ENCODE results near the gene NUB1.
A peak's percentile ranks its signal among the peaks of the same experiment; 100 is the strongest.

NUB1 gene

DNA sequence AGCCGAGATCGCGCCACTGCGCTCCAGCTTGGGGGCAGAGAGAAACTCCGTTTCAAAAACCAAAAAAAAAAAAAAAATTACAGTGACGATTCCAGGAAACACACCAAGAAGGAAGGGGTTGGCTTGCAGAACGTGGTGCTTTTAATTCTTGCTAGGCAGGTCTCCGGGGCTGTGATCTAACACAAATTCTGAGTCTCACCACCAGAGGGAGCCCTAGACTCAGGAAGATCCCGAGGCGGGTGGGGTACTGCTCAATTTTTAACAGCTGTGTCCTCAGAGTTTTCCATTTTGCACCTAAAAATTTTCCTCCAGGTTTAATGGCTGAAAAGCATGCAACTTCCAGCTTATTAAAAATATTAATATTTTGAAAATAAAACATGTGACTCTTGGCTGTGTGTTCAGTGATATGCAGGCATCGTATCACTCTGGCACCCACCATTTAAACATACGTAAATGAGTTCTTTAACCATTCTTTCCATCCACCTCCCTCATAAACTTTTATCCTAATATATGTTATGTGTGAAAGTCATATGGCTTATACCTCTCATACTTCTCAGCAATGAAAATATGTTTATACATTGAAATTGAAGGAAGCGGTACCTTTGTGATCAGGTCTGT is 26.5 kb upstream of the NUB1 start:
- peak; percentile 26 for FAIRE-seq

DNA sequence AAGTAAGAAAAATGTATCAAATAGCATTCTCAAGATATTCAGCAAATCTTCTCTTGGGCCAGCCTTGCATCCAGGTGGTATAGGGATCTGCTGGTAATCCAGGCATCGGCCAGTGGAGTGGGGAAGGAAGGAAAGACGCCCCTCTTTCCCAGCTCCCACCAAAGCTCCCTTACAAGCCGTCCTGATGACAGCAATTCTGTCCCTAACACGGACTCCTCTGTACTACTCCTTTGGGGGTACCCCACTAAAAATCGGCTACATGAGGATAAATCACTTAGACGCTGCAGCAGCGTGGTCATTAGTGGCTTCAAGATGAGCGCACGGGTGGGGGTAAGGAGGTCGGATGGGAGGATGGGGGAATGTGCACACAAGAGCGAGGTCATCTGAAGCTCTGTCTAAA is 24.7 kb upstream of the NUB1 start:
- FAIRE-seq, result no peak

DNA sequence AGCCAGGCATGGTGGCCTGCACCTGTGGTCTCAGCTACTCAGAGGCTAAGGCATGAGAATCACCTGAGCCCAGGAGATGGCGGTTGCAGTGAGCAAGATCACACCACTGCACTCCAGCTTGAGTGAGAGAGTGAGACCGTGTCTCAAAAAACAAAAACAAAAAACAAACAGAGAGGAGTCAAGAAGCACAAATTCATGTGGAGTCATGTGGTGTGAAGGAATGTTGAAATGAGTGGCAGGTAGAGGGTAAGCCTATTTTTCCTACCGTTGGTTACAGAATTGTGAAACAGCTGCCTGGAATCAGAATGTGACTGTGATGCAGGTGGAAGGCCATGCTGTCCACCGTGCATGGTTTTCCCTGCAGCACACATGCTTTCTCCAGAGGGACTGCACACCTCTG is 23.7 kb upstream of the NUB1 start:
- no peak for FAIRE-seq

DNA sequence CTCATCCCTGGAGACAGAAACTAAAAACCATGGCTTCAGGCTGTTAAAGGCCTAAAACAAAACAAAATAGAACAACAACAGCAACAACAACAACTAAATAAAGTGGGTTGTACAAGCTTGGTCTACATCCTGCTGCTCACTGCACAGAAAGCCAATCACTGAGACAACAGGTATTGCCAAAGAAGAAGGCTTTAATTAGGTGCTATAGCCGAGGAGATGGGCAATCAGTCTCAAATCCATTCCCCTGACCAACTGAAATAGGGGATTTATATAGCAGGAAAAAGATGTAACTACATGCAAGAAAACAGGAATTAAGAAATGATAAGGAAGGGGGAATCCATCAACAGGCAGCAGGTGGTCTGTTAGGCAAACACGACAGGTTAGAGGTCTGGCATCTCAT is 22.4 kb upstream of the NUB1 start:
- FAIRE-seq, result no peak

DNA sequence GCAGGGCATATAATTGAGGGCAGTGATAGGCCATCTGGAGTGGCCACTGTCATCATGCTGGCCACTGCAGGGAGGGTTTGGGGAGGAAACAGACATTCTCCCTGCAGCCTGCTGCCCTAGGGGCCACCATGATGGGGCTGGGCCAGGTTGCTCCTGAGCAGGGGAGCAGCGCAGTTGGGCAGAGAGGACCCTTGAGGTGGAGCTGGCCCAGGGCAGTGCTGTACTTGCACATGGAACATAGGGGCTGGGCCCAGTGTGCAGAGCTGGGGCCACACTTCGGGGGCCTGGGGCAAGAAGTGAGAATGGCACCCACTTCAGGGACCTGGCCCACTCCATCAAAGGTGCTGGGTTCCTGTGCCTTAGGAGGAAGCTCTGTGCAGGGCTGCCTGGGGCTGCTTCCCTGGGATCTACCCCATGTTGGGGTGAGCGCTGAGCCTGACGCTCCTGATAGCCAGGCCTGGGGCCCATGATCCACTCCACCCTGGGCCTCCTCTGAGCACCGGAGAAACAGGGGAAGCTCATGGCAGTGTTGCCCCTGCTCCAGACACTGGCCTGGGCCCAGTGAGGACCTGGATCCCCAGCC is 21.3 kb upstream of the NUB1 start:
- FAIRE-seq, result no peak

DNA sequence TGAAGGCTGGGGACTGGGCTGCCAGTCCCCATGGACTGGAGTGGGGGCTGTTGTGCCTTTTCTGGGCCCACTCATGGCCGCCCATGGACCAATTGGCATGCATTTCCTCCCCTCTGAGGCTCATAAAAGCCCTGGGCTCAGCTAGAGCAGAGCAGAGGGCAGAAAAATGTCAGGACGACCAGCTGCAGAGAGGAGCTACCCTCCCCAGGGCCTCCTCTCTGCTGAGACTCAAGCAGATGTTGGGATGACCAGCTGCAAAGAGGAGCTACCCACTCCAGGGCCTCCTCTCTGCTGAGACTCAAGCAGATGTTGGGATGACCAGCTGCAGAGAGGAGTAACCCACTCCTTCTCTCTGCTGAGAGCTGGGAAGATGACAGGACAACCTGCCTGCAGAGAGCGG is 20.3 kb upstream of the NUB1 start:
- no peak for FAIRE-seq

DNA sequence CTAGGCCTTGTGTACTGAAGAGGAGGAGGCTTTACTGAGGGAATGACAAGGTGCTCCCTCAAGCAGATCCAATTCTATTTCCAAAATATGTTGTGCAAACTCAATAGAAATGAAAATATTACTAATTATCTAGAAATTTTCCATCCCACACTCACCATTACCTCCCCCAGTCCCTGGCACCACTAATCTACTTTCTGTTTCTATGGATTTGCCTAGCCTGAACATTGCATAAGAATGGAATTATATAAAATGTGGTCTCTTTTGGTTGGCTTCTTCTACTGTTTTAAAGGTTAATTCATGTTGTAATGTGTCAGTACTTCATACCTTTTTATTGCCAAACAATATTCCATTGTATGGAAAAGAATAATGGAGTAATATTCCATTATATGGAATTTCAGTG is 18.7 kb upstream of the NUB1 start:
- FAIRE-seq, result no peak

DNA sequence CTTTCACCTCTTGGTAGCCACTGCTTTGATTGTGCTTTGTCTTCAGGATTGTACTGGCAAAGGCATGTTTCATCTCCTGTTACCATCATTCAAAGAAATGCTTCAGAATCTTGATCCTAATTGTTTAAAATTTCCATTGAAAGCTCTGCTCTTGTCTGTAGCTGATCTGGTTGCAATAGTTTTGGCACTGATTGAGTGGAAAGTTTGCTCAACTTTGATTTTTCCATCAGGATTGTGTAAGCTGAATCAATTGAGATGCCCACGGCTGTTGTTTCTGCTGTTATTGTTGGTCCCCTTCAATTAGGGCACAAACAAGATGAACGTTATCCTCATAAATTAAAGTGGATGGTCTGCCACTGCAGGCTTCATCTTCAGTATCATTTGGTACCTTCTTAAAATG is 14.6 kb upstream of the NUB1 start:
- FAIRE-seq, result no peak

DNA sequence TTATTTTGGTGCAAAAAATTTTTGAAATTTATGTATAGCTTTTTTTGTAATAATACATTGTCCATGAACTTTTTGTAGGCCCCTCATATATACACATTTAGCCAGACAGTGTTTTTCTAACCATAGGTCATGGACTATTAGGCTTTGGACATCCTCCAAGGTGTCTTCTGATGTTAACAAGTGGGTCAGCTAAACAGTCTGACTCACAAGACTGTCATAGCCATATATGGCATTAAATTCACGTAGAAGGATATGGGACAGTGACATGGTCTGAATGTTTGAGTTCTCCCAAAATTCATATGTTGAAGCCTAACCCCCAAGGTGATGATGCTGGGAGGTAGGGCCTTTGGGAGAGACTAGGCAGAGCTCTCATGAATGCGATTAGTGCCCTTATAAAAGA is 14.0 kb upstream of the NUB1 start:
- FAIRE-seq, result no peak

DNA sequence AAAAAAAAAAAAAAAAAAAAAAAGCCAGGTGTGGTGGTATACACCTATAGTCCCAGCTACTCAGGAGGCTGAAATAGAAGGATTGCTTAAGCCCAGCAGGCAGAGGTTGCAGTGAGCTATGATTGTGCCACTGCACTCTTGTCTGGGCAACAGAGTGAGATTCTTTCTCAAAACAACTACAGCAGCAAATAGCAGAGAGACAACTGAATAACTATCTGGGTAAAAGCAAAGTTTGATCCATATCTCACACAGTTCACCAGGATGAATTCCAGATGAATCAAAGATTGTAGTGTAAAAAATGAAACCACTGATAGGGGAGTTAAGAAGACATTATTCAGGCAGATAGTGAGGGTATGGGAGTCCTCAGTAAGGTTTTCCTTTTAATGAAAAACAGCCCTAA is 11.4 kb upstream of the NUB1 start:
- no peak for FAIRE-seq

DNA sequence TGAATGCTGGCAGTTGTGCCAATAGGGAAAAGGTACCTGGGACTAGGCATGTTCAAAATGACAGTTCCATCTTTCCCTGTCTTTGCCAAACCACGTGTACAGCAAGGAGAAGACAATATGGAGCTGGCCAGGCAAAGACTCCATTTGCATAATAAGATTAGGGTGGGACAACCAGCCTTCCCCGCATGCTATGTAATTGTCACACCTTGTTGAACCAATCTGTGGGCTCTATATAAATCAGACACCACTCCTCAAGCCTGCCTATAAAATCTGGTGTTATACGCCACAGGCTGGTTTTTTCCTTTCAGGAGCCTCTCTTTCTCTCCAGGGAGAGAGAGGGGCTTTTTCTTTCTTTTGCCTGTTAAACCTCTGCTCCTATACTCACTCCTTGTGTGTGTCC is 11.0 kb upstream of the NUB1 start:
- no peak for FAIRE-seq

DNA sequence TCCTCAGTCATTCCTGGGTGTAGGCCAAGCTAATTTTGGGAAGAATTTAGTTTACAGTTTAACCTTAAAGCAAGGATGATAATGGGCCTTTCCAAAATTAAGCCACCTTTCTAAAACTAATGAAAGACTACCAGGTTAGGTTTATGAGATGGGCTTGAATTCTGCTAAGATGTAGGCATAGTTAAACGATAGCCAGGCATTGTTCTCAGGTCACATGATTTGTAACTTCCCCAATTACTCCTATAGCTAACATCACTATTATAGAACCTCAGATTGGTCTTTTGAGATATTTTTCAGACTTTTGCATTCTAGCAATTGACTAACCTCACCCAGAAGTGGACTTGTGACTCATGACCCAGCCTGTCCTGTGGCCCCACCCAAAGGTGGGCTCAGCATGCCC is 7.0 kb upstream of the NUB1 start:
- FAIRE-seq, result no peak

DNA sequence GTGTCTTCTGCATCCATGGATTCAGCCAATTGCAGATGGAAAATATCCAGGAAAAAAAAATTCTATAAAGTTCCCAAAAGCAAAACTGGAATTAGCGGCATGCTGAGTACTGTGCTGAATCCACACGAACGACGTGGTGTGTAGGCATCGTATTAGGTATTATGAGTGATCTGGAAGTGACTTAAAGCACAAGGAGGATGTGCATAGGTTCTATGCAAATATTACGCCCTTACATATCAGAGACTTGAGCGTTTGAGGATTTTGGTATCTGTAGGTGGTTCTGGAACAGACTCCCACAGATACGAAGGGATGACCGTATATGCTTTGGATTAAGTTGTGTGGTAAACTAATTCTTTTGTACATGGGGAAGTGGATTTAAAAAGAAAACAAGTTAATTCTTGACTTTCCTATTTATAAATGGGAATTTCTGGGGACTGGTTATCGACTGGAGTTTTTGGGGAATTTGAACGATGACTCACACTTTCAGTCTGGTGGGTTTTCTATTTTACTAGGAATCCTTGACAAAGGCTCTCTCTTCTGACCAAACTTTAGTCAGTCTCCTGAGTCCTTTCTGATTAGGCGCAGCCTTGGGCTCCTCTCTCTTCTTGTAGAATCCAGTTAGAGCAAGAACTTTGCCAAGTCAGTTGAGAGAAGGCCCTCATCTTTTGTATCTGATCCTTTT is 5.4 kb upstream of the NUB1 start:
- no peak for FAIRE-seq

DNA sequence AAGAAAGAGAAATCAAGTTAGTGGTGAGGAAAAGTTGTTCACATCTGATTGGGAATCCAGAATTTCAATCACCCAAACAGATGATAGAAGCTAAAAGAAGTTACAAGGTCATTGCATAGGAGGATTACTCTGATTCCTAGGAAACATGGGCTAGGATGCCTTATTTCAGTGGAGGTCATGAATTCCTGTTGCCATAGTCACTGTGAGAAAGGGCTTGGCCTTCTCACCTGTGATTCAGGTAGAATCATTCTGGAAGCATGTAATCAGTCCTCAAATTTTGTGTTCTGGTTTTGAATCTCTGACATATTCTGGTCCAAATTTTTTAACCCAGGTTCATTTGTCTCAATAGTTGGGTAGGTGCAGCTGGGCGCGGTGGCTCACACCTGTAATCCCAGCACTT is 4.3 kb upstream of the NUB1 start:
- FAIRE-seq, result no peak

DNA sequence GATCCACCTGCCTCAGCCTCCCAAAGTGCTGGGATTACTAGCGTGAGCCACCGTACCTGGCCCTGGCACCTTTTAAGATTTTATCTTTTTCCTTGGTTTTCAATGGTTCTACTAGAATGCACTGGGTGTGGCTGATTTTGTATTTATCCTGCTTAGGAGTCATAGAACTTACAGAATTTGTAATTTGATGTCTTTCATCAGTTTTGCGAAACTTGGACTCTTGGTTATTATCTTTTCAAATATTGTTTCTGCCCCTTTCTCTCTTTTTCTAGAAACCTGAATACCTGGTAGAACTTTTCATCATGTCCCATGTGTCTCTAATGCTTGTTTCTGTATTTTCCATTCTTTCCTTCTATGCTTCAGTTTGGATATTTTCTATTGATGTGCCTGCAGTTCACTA is 2.8 kb upstream of the NUB1 start:
- FAIRE-seq, result no peak

DNA sequence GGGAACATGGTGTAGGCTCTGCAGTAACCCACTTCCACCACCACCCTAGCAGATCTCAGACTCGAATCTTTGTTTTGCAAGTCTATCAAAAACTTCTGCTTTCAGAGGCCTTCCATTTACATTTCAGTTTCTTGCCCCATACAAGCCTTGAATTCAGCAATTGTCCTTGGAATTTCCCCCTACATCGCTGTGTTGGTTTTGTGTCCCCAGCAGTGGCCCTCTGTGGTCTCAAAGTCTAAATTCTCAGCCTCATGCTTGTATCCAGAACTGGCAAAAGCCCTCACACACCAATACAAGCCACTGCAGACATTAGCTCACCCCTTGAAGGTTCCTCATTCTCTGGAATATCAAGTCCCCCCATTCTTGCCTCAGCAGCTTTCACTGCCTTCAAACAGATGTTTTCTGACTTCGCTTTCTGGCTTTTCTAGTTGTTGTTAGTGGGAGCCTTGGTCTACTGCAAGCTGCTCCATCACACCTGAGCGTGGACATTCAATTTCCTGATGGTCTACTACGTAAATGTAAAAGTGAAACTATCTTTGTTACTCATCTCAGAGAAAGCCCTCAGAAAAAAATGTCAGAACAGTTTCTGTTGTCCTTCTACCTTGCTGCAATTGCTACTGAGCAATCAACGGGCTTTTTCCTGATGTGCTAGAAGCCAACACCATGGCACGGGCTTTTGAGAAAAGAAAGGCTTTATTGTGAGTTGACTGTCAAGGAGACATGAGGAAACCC is 1.8 kb upstream of the NUB1 start:
- no peak for FAIRE-seq

DNA sequence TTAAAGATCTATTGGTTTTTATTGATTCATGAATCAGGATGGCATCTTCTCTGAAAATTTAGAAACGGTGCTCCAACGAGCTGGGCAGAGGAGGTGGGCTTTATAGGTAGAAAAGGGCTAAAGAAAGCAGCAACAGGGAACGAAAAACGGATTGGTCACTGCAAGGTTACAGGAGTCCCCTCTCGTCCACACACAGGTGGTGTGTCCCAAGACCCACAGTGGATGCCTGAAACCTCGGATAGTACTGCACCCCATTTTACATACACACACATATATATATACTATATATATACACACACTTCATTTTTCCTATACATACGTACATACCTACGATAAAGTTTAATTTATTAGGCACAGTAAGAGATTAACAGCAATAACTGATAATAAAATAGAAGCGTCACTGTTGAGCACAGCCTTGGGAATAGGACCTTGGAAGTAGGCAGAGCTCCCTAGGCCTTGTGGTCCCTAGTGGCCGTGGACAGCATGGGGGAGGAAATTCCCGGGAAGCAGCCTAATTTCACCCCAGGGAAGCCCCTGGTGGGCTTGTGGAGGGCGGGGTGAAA is 737 bp upstream of the NUB1 start:
- no peak for FAIRE-seq

DNA sequence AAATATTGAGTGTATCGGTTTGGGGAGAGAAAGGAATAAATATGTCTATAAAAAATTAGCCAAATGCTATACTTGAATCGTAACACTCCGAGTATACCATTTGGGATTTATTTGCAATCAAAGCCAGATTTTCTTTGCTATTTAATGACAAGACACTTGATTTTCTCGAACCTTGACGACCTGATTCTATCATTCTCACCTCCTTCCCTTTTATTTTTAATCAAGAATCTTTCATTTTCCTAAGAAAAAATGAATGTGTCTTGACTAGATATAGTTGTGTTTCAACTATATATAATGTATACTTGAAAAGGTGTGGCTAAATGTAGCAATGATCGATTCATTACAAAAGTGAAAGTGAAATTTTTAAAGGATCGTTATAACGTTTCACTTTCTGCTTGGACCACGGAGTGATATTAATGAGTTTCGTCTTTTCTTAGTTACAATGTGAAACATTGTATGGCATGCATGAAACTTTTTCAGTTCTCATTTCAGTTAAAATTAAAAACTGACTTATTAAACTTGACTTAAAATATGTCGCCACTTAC is 562 bp downstream of the NUB1 start:
- FAIRE-seq, result no peak

DNA sequence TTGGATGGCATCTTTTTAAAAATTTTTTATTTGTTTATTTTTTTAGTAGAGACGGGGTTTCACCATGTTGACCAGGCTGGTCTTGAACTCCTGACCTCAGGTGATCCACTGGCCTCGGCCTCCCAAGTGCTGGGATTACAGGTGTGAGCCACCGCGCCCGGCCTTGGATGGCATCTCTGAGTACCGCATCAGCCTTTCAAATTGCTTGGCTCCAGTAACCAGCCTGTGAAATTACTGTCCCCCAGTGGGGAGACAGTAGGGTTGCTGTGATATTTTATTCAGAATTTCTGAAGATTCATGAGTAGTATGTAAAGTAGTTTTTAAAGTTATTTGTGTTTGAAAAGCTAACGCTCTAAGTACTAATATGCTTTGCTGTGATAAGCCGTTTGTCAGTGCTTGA is 1.2 kb downstream of the NUB1 start:
- FAIRE-seq, result no peak

DNA sequence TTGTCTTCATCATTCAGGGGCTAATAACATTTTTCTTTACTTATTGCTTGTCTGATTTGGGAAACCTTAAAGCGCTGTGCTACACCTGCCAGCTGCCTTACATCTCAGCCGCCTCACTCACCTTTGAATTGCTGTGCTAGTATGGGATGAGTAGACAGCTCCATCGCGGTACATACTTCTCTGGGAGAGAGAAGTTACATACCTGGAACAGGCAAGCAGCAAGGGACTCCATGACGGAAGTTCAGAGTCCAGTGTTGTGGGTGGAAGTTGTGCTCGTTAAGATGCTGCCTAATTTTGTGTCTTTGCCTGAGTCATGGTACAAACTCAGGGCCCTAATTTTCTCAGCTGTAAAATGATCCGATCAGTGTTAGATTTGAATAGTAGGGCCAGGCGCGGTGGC is 1.9 kb downstream of the NUB1 start:
- FAIRE-seq, result no peak

DNA sequence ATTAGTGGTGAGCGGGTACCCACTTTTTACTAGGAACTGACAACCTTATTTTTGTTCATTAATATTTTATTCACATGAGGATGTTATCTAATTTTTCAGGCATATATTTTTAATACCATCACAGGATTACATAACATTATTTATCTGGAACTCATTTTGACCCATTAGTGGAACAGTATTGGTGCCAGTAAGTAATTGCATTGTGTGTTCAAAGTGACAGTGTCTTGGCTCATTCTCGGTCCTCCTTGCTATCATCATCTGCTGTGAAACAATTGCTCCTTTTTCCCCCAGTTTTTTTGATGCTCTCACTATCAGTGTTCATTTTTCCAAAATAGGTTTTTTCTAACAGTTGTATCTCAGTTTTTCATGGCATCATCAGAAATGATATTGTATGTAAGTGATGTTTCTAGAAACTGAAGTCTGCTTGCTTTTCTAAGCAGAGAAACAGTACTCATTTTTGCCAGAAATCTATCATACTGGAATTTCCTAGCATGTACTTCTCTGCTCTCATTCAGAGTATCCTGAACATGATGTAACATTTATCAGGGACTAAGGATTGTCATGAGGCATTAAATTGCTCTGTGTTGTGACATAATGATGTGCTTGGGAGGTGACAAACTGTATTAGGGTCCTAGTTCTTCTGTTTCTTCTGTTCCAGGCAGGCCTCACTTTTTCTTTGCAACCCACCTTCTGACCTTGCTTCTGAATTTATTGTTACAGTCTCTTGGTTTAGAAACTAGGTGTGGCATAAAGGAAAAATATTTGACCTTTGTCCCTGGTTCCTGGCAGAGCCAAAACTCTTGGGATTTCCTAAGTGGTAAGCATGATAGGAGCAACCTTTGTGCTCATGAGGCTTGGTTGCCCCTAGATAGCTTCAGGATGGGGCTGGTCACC is 4.2 kb downstream of the NUB1 start:
- no peak for FAIRE-seq

DNA sequence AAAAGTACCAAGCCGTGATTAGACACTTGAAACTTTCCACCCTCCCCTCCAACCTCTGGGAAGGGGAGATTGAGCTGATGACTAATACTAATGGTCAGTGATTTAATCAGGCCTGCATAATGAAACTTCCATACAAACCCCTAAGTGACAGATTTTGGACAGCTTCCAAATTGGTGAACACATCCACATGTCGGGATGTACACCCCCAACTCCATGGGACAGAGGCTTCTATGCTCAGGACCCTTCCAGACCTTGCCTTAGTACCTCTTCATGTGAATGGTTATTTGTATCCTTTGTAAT is 4.8 kb downstream of the NUB1 start:
- FAIRE-seq, result no peak

DNA sequence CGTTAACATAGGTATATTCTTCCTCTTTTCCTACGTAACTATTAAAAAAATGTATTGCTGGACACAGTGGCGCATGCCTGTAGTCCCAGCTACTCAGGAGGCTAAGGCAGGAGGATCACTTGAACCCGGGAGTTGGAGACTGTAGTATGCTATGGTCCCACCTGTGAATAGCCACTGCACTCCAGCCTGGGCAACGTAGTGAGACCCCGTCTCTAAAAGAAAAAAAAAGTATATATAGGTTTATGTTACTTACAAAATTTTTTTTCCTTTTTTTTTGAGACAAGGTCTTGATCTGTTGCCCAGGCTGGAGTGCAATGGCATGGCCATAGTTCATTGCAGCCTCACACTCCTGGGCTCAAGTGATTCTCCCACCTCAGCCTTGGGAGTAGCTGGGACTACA is 5.6 kb downstream of the NUB1 start:
- no peak for FAIRE-seq

All from TTC549 (cell line).